Activated T-cell treated with anti-CD3 and anti-CD28 coated beads, Interleukin-2, amount 50 U/mL, for 4 hours (primary cell): Measurements from ENCODE around the gene ST8SIA2. TPM values are rescaled to one million over a fixed set of nuclear protein-coding genes. Genes with fewer than 3 reads are reported as not detected.
"Not testable (repeated sequence)": the region's sequence is repeated elsewhere in the genome, so short reads cannot be mapped to it uniquely, and the experiment has no call there.

Experiments
- ATAC-seq, 2 donors: fragments of 200-7000 bp; cut with Tn5 transposase; one replicate each; pipeline ENCODE4 v1.10.0; 2021
- DNase-seq: peaks from one replicate; pipeline ENCODE4 v3.0.0-alpha.2; 2020
- H3K27me3 Mint-ChIP-seq: one replicate; pipeline ENCODE4 v1.8.0; 2021; ENCODE audit warnings: low read depth, mixed read lengths
- H3K36me3 Mint-ChIP-seq: one replicate; pipeline ENCODE4 v1.8.0; 2022; ENCODE audit warnings: mixed read lengths; ENCODE audit not compliant: insufficient read depth
- H3K4me1 Mint-ChIP-seq: one replicate; pipeline ENCODE4 v1.8.0; 2021; ENCODE audit warnings: low read depth, mixed read lengths
- H3K4me3 Mint-ChIP-seq: one replicate; pipeline ENCODE4 v1.8.0; 2021; ENCODE audit warnings: mild to moderate bottlenecking, moderate library complexity, mixed read lengths
- H3K9me3 Mint-ChIP-seq: one replicate; pipeline ENCODE4 v1.8.0; 2021; ENCODE audit warnings: mixed read lengths
- total RNA-seq, 3 donors: library from RNA; stranded (reverse); gene quantifications; one replicate each; pipeline ENCODE4 v1.2.1, GENCODE V29; 2021

The ST8SIA2 gene
- total RNA-seq, 3 donors from 2014 or later, result not detected

DNA sequence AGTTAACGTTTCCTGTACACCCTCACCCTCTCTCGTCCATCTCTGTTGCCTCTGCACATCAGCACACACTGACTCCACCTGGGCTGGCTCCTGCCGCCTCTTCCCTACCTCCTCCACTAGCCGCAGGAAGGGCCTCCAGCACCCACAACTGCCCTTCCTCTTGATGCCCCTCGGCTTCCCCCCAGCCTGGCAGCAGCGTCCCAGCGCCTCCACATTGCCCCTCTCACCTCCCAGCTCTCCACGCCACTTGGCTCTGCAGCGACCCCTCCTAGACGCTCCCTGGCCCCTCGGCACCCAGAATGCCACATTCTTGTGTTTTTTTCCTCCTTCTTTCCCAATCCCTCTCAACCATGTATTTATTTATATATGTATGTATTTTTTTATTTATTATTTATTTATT, 73.6 kb downstream of the ST8SIA2 start:
- no peaks in the 10 kb centered on the region for H3K4me1 Mint-ChIP-seq
- no peak overlapping the region for H3K4me3 Mint-ChIP-seq
- H3K36me3 Mint-ChIP-seq, result no peaks in the 10 kb centered on the region
- no peak for ATAC-seq
- no peaks in the 10 kb centered on the region for H3K9me3 Mint-ChIP-seq
- peaks cover 2% of the 10 kb centered on the region for H3K27me3 Mint-ChIP-seq
- DNase-seq, result no peak

- H3K36me3 Mint-ChIP-seq, result no peaks in the 10 kb centered on the region
- H3K4me1 Mint-ChIP-seq, result no peaks in the 10 kb centered on the region
- peaks cover 5% of the 10 kb centered on the region for H3K27me3 Mint-ChIP-seq
- H3K4me3 Mint-ChIP-seq, result no peak overlapping the region
- DNase-seq (no peak), ATAC-seq (no peak)
- H3K9me3 Mint-ChIP-seq, result no peaks in the 10 kb centered on the region
Observed at GRCh38 chr15:92468991-92469390, 75.3 kb downstream of the ST8SIA2 start.

DNA sequence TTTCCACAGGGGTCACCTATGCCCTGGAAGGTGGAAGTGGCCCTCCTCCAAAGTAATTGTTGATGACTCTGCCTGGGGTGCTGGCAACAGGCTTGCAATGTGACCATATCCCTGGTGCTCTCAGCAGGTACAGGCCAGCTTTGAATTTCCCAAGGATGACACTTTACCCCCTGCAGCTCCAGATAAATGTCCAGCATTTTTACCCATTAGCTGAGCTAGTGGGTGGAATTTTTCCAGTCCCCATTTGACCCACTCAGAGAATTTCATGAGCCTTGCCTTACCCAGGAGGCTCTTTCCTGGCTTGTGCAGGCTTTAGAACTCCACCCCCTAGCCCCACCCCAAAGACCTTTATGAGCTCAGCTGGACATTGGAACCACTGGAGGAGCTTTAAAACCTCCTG, 77.6 kb downstream of the ST8SIA2 start:
- DNase-seq (no peak), ATAC-seq (no peak)
- H3K27me3 Mint-ChIP-seq, result peaks cover 5% of the 10 kb centered on the region
- no peaks in the 10 kb centered on the region for H3K36me3 Mint-ChIP-seq
- no peak overlapping the region for H3K4me3 Mint-ChIP-seq
- no peaks in the 10 kb centered on the region for H3K4me1 Mint-ChIP-seq
- H3K9me3 Mint-ChIP-seq, result no peaks in the 10 kb centered on the region

GRCh38 chr15:92473756-92474155, 80.1 kb downstream of the ST8SIA2 start:
- H3K27me3 Mint-ChIP-seq, result peaks cover 3% of the 10 kb centered on the region
- no peak overlapping the region for H3K4me3 Mint-ChIP-seq
- H3K4me1 Mint-ChIP-seq, result no peaks in the 10 kb centered on the region
- DNase-seq (no peak), ATAC-seq (no peak)
- no peaks in the 10 kb centered on the region for H3K36me3 Mint-ChIP-seq
- no peaks in the 10 kb centered on the region for H3K9me3 Mint-ChIP-seq

- not testable (repeated sequence) for H3K4me1 Mint-ChIP-seq, ATAC-seq, H3K4me3 Mint-ChIP-seq, H3K36me3 Mint-ChIP-seq, DNase-seq, H3K9me3 Mint-ChIP-seq
- H3K27me3 Mint-ChIP-seq, result peaks cover 16% of the 10 kb centered on the region
Observed at GRCh38 chr15:92479730-92480129, 86.0 kb downstream of the ST8SIA2 start.

GRCh38 chr15:92480361-92480760, 86.7 kb downstream of the ST8SIA2 start:
- Mint-ChIP-seq H3K27me3 (peaks cover 17% of the 10 kb centered on the region), H3K36me3 (no peaks in the 10 kb centered on the region), H3K9me3 (no peaks in the 10 kb centered on the region), H3K4me1 (no peaks in the 10 kb centered on the region), H3K4me3 (no peak overlapping the region)
- ATAC-seq, result no peak
- no peak for DNase-seq

DNA sequence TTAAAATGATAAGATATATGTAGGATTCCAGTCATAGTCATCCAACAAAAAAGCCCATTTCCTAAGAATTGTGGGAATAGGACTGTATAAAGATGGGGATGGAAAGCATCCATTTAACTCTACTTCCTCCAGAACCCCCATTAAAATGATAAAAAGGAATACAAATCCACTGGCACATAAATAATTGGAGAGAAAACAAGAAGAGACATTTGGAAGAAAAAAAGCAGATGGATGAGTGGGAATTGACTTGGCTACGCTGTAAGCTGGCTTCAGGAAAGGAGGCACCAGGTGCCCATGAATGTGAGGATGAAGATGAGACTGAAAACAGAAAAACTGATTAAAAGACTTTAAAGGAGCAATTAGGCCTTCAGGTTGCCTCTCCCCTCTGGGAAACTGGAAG, 91.8 kb downstream of the ST8SIA2 start:
- no peak for DNase-seq
- no peak overlapping the region for H3K4me3 Mint-ChIP-seq
- ATAC-seq, result no peak
- H3K36me3 Mint-ChIP-seq, result no peaks in the 10 kb centered on the region
- H3K4me1 Mint-ChIP-seq, result no peaks in the 10 kb centered on the region
- peaks cover 20% of the 10 kb centered on the region for H3K27me3 Mint-ChIP-seq
- H3K9me3 Mint-ChIP-seq, result peaks cover 9% of the 10 kb centered on the region

DNA sequence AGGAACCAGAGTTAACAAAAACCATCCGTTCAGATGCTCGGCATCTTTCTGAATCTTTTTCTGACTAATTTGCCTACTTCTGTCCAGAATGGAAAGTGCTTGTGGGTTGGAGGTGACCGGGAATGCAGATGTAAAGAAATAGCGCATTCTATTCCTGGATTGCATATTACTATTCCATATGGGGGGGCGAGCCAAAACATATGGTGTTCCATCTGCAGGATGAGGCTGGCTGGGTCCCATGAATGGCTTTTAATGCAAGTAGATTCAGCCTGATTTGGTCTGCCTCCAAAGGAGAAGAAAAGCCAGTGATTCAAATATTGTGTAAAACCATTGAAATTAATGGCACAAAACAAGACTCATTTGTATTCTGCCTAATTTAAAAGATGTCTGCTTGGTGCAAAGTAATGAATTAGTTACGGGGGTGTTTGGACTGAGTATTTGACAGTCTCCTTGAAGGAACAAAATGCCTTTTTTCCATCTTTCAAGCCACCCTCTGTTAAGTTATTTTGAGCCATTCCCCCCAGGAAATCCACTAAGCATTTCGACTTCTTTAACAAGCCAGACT, 99.0 kb downstream of the ST8SIA2 start:
- no peak for ATAC-seq
- Mint-ChIP-seq H3K27me3 (peaks cover 30% of the 10 kb centered on the region), H3K9me3 (peaks cover 16% of the 10 kb centered on the region), H3K4me3 (no peak overlapping the region), H3K4me1 (no peaks in the 10 kb centered on the region), H3K36me3 (no peaks in the 10 kb centered on the region)
- DNase-seq, result no peak

DNA sequence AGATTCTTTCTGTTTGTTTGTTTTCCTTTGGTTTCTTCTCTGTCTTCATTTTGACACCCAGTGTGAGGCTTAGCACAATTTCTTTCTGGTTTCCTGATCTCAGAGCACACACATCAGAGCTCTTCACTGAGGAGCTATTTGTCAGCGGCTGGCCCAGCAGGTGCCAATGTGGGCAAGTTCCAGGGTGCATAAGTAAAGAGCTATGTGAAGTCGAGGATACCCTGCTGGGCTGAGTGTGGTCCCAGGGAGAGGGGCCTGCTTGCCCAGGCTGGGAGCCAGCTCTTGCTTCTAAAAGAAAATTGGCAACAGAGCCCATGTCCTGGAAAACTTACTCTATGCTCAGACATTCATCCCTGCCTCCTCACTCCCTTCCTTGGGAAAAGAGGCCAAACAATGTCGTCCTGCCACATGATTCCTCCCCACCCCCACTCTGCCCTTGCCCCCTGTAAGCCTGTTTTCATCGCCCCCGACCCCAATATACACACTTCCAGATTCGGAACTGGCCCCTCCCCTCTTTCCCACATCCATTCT, 101.2 kb downstream of the ST8SIA2 start:
- Mint-ChIP-seq H3K9me3 (peaks cover 13% of the 10 kb centered on the region), H3K4me3 (no peak overlapping the region), H3K36me3 (no peaks in the 10 kb centered on the region), H3K4me1 (no peaks in the 10 kb centered on the region), H3K27me3 (peaks cover 39% of the 10 kb centered on the region)
- ATAC-seq (no peak), DNase-seq (no peak)

DNA sequence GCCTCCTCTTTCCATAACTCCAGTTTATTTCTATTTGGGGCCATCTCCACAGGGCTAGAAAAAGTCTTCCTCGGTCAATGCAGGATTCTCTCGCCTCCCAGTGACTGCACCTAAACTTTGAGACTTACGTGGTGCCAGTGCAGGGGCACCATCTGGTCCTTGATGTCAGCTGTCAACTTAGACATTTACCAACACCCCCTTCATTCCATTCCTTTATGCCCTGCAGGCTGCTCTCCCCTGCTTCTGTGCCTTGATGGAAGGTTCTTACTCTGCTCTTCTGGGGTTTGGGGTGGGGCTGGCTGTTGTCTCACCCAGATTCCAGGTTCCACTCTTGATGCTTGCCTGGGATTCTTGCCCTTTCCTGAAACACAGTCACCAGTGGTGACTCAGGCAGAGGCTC, 101.8 kb downstream of the ST8SIA2 start:
- H3K27me3 Mint-ChIP-seq, result peaks cover 44% of the 10 kb centered on the region
- DNase-seq (no peak), ATAC-seq (no peak)
- no peaks in the 10 kb centered on the region for H3K4me1 Mint-ChIP-seq
- H3K4me3 Mint-ChIP-seq, result no peak overlapping the region
- no peaks in the 10 kb centered on the region for H3K36me3 Mint-ChIP-seq
- peaks cover 7% of the 10 kb centered on the region for H3K9me3 Mint-ChIP-seq

GRCh38 chr15:92499731-92500530, 106.2 kb downstream of the ST8SIA2 start:
- Mint-ChIP-seq H3K27me3 (peaks cover 50% of the 10 kb centered on the region), H3K9me3 (no peaks in the 10 kb centered on the region), H3K4me1 (no peaks in the 10 kb centered on the region), H3K4me3 (no peak overlapping the region), H3K36me3 (no peaks in the 10 kb centered on the region)
- ATAC-seq (no peak), DNase-seq (no peak)

- Mint-ChIP-seq H3K4me3 (no peak overlapping the region), H3K36me3 (no peaks in the 10 kb centered on the region), H3K4me1 (no peaks in the 10 kb centered on the region), H3K9me3 (peaks cover 7% of the 10 kb centered on the region), H3K27me3 (peaks cover 29% of the 10 kb centered on the region)
- ATAC-seq (no peak), DNase-seq (no peak)
Observed at GRCh38 chr15:92502336-92502735, 108.7 kb downstream of the ST8SIA2 start.

DNA sequence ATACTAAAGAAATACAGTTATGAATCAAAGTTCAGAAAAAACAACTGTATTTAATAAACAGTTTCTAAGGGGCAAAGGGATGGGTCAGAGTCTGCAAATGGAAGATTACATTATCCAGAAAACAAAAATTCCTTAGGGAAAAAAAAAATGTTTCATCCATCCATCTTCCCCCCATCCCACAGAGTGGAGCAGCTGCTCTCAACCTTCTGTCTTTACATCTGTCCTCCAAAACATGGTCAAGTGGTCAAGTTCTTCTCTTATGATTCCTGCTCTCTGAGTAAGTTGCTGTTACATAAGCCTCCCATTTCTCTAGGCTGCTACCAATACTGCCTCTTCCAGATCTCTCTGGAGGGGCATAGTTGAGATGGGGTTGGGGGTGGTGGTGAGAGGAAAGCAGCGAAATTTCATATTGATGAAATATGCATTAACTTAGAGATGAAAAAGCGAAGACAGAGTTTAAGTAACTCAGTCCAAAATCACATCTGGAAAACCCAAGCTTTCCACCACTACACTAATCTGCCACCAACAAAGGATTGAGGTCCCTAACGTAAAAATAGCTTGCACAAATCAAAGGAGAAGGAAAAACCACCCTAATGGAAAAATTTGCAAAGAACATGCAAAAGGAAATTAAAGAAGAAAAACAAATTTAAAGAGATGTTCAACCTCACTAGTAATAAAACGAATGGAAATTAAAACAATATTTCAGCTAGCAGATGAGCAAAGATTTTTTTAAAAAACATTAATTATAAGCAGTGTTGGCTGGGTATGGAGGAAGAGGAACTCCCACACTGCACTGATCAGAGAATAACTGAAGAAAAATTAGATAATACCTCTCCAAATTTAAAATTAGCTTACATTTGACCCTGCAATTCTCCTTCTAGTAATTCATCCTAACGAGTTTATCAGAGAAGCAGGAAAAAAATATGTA, 109.5 kb downstream of the ST8SIA2 start:
- DNase-seq, result no peak
- H3K4me3 Mint-ChIP-seq, result no peak overlapping the region
- no peaks in the 10 kb centered on the region for H3K4me1 Mint-ChIP-seq
- H3K27me3 Mint-ChIP-seq, result peaks cover 24% of the 10 kb centered on the region
- no peak for ATAC-seq
- no peaks in the 10 kb centered on the region for H3K36me3 Mint-ChIP-seq
- peaks cover 10% of the 10 kb centered on the region for H3K9me3 Mint-ChIP-seq

- ATAC-seq (no peak), DNase-seq (no peak)
- no peak overlapping the region for H3K4me3 Mint-ChIP-seq
- H3K4me1 Mint-ChIP-seq, result no peaks in the 10 kb centered on the region
- H3K27me3 Mint-ChIP-seq, result peaks cover 23% of the 10 kb centered on the region
- peaks cover 10% of the 10 kb centered on the region for H3K9me3 Mint-ChIP-seq
- no peaks in the 10 kb centered on the region for H3K36me3 Mint-ChIP-seq
Observed at GRCh38 chr15:92503889-92504288, 110.2 kb downstream of the ST8SIA2 start.
